AG09319 (cell line): ENCODE results near the gene EIF3L.

Experiments
- DNase-seq: peaks from one replicate; pipeline ENCODE4 v3.0.0-alpha.2; 2010; ENCODE audit warnings: low read depth; ENCODE audit errors: extremely low read depth
- CTCF ChIP-seq: IDR thresholded peaks from 2 replicates; pipeline ENCODE4 v1.5.1; 2011; ENCODE audit warnings: low read depth, mild to moderate bottlenecking, inconsistent platforms, low read length, moderate library complexity

Gene EIF3L

DNA sequence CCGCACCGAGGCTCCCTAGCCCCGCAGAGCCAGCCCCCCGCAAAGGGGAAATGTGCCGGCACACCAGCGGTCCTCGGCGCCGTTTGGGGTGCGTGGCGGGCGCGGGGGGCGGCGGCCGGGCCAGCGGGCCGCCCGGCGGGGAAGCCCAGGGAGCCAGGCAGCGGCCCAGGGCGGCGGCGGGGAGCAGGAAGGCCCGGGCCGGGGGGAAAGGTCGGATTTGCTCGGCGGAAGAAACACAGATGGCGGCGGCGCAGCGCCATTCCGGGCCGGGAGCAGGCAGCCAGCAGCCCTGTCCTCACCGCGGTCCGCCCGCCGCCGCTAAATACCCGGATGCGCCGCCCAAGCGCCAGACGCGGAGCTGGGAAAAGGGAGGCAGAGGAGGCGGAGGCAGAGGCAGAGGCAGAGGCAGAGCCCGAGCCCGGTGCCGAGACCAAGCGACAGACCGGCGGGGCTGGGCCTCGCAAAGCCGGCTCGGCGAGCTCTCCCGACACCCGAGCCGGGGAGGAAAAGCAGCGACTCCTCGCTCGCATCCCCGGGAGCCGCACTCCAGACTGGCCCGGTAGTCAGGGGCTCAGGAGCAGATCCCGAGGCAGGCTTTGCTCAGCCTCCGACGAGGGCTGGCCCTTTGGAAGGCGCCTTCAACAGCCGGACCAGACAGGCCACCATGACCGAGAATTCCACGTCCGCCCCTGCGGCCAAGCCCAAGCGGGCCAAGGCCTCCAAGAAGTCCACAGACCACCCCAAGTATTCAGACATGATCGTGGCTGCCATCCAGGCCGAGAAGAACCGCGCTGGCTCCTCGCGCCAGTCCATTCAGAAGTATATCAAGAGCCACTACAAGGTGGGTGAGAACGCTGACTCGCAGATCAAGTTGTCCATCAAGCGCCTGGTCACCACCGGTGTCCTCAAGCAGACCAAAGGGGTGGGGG lies 44.1 kb upstream of the EIF3L start:
- TF ChIP-seq CTCF: no peak
- peak; percentile 66 for DNase-seq

DNA sequence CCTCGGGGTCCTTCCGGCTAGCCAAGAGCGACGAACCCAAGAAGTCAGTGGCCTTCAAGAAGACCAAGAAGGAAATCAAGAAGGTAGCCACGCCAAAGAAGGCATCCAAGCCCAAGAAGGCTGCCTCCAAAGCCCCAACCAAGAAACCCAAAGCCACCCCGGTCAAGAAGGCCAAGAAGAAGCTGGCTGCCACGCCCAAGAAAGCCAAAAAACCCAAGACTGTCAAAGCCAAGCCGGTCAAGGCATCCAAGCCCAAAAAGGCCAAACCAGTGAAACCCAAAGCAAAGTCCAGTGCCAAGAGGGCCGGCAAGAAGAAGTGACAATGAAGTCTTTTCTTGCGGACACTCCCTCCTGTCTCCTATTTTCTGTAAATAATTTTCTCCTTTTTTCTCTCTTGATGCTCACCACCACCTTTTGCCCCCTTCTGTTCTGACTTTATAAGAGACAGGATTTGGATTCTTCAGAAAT lies 43.4 kb upstream of the EIF3L start:
- no peak for TF ChIP-seq CTCF
- no peak for DNase-seq

DNA sequence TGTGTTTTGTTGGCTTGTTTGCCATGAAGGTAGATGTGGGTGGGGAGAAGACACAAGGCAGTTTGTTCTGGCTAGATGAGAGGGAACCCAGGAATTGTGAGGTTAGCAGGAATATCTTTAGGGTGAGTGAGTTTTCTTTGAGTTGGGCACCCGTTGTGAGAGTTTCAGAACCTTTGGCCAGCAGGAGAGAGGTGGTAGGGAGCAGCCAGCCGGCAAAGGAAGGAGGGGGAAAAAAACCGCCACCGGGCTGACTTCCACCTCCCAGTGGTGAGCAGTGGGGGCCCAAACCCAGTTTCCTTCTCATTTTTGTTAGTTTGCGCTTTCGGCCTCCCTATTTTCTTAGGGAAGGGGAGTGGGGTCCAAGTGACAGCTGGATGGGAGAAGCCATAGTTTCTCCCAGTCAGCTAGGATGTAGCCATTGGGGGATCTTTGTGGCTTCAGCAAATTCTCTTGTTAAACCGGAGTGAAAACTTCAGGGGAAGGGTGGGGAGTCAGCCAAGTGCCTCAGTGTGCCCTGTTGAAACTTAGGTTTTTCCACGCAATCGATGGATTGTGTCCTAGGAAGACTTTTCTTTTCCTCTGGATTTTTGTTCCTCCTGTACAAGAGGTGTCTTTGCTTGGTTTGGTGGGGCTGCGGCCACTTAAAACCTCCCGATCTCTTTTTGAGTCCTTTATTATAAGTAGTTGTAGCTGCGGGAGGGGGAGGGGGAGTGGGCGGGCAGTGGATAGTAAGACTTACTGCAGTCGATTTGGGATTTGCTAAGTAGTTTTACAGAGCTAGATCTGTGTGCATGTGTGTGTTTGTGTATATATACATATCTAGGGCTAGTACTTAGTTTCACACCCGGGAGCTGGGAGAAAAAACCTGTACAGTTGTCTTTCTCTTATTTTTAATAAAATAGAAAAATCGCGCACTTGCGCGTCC lies 42.5 kb upstream of the EIF3L start:
- DNase-seq: no peak
- no peak for TF ChIP-seq CTCF

DNA sequence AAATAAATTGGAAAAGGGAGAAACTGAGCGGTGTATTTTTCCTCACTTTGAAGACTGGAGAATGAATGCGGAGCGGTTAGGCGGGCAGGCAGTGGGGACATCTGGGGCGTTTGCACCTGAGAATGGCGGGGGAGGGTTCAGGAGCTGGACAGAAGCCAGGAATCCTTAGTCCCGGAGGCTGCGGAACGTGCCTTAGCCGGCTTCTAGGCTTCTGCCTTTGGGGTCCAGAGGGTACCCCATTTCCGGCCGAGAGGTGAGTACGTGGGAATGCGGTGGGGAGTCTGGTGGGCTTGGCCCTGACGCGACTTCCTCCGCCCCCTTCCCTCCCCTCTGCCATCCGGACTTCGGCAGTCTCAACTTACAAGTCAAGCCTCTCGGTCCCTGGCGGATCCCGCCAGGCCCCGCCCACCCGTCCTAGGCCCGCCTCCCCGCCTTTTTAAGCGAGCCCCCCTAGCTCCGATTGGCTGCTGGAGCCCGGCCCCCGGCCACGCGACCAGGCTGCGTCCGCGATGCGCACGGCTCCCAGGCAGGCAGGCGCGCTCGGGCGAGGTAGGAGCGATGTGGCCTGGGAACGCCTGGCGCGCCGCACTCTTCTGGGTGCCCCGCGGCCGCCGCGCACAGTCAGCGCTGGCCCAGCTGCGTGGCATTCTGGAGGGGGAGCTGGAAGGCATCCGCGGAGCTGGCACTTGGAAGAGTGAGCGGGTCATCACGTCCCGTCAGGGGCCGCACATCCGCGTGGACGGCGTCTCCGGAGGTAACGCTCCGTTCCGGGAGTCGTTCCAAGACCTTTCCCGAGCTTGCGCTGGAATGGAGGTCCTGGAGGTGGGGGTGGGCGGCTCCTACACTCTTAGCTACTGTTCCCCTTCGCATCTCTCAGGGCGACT lies 41.6 kb upstream of the EIF3L start, which contains the start of gene GCAT:
Gene GCAT (plus strand): TSS at position 525 of the 884 bp plus-strand sequence. CDS start 34 bp downstream, at position 559.
- no peak for TF ChIP-seq CTCF
- peak; percentile 93 for DNase-seq

DNA sequence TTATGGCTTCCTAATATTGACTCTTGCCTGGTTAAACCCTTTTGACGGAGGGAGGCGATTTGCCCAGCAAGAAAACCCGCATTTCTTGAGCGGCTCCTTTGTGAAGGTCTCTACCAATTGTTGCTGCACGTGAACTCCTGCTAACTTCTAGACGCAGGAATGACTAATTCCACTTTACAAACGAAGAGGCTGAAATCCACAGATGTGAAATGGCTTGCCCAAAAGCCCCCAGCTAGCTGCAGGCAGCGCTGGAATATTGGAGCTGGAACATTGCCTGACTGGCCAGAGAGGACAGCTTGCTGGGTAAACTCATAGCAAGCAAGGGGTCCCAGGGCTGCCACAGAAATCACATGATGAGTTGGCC lies 40.9 kb upstream of the EIF3L start:
- no peak for TF ChIP-seq CTCF
- no peak for DNase-seq

DNA sequence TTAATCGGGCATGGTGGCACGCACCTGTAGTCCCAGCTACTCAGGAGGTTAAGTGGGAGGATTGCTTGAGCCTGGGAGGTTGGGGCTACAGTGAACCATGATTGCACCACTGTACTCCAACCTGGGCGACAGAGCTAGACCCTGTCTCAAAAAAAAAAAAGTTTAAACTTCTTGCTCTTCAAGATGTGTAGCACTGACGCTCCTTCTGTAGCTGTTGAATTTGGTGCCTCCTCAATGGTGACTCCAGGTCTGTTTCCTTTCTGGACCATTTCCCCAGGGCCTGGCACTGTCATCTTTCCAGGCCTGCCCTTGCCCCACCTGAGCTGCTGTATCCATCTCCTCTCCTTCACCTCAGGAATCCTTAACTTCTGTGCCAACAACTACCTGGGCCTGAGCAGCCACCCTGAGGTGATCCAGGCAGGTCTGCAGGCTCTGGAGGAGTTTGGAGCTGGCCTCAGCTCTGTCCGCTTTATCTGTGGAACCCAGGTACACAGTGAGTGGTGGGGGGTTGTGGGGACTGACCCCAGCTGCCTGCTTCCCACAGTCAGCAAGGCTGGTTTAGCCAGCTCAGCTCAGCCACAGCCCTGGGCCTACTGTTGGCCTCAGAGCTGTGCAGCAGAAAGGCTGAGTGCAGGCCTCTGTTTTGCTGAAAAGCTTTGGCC lies 39.4 kb upstream of the EIF3L start:
- TF ChIP-seq CTCF: no peak
- no peak for DNase-seq
